ENCODE results near the gene C1orf159.

DNA sequence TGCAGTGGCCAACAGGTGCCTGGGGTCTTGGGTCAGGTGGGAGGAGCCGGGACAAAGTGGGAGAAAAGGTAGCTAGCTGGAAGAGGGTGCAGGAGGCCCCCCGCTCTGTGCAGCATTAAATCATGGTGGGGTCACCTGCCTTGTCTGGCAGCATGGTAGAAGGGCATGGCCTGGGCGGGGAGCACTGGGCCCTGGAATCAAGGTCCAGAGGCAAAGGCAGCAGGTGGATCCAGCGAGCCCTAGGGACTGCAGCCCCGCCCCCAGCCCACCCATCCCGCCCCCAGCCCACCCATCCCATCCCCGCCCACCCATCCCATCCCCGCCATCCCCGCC is 41.1 kb upstream of the C1orf159 start:
- TF ChIP-seq, protein P1, sequence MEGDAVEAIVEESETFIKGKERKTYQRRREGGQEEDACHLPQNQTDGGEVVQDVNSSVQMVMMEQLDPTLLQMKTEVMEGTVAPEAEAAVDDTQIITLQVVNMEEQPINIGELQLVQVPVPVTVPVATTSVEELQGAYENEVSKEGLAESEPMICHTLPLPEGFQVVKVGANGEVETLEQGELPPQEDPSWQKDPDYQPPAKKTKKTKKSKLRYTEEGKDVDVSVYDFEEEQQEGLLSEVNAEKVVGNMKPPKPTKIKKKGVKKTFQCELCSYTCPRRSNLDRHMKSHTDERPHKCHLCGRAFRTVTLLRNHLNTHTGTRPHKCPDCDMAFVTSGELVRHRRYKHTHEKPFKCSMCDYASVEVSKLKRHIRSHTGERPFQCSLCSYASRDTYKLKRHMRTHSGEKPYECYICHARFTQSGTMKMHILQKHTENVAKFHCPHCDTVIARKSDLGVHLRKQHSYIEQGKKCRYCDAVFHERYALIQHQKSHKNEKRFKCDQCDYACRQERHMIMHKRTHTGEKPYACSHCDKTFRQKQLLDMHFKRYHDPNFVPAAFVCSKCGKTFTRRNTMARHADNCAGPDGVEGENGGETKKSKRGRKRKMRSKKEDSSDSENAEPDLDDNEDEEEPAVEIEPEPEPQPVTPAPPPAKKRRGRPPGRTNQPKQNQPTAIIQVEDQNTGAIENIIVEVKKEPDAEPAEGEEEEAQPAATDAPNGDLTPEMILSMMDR (optimal IDR thresholded peaks at IDR 0.05 in 1 of 3, IDR thresholded peaks at IDR 0.05 in 1 of 3, conservative IDR thresholded peaks at IDR 0.05 in 1 of 3; ENCODE audit: extremely low read depth in 1 of 3, insufficient read depth in 2 of 3, low read length in 3 of 3): no peak
- TF ChIP-seq EZH2 (IDR thresholded peaks at IDR 0.05; ENCODE audit: low read length): no peak

Data from keratinocyte (primary cell).